GM21723 (cell line): ENCODE results near the gene DLG2.

ENCODE experiments used
- ATAC-seq: cut with Tn5 transposase; IDR thresholded peaks from one replicate; pipeline ENCODE4 v1.9.1; 2021; ENCODE audit warnings: mild to moderate bottlenecking, moderate library complexity; ENCODE audit not compliant: unreplicated experiment

DLG2 gene

GRCh38 chr11:83720675-83721074 is 1906.5 kb downstream of the DLG2 start:
- ATAC-seq = no peak

DNA sequence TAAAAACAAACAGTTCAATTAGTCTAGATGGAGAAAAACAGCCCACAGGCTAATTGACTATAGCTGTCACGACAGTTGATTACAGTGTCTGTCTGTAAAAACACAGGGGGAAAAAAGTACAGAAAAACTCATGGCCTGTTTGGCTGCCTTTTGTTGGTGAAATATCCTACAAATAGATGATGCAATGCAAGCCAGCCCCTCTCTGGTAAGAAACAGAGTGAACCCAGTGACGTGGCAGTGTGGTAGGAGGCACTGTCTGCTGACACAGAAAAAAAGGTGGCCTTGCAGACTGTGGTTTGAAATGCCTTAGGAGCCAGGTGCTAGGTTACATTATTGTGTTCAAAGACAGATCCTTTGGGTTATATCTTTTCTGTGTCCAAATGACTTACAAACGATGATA is 1909.6 kb downstream of the DLG2 start:
- ATAC-seq = no peak

GRCh38 chr11:83715927-83716535 is 1911.1 kb downstream of the DLG2 start:
- no peak for ATAC-seq

- no peak for ATAC-seq
These were observed 1913.4 kb downstream of the DLG2 start for GRCh38 chr11:83713708-83714107.

DNA sequence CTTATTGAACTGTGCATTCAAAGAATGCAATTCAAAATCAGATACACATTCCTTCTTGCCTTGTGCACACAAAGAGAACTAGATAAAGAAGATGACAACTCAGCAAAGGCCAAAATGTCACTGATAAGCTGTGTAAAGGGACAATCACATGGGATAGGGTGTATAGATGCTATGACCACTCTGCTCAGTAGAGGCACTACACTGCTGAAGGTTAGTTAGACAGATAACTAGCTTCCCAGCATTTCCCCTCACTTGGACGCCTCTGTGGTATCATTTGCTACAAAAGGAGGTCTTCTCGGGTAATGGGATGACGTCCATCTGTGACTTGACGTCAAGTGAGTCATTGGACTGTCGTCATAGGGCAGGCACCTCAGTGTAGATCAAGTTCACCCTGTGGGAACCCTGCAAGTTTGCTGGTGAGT is 1916.0 kb downstream of the DLG2 start:
- no peak for ATAC-seq

DNA sequence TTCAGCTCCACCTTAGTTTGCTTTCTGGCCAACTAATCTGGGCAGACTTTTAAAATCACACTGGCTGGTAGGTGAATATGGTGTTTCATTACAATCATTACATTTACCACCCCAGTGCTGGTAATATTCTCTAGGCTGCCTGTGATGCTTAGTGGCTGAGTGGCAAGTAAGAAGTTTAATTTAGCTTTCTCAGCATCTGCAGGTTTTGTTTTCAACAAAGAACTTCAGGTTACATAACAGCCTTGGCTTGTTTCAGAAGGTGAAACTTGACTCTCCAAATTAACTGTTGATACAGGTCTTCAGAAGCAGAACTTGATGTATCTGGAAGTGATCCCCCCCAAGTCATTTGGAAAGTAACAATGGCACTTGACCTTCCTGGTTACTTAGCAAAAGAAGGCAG is 1917.7 kb downstream of the DLG2 start:
- no peak for ATAC-seq

DNA sequence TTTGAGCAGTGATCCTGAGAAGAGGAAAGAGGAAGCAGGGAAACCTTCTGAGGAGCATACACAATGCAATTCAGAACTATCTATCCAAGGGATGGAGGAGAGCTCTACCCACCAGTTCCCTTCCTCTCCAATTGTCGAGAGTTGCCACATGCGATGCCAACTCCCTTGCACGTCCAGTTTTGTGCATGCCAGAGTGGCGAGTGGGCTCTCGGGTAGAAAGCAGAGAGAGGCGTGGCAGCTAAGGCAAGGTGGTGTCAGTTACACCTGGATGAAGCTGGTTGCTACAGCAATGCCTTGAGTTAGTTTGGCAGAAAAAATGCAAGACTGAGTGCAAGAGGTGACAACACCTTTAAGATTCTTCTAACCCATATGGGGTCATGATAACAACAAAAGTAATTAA is 1920.6 kb downstream of the DLG2 start:
- ATAC-seq = no peak

DNA sequence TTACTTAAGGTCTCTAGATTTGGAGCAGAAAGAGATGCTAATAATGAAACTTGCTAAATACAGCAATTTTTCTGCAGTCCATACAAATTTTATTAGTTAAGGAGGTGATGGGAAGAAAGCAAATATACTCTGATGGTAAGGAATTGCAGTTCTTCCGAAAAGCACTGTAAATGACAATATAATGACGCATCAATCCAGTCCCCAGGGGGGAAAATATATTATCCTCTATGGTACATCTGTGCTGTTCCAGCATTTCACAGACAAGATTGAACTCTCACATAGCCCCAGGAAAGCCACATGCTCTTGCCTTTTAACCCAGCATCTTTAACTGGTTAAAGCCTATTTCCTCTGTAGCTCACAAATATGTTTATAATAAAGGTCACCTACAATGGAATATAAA is 1924.3 kb downstream of the DLG2 start:
- no peak for ATAC-seq

DNA sequence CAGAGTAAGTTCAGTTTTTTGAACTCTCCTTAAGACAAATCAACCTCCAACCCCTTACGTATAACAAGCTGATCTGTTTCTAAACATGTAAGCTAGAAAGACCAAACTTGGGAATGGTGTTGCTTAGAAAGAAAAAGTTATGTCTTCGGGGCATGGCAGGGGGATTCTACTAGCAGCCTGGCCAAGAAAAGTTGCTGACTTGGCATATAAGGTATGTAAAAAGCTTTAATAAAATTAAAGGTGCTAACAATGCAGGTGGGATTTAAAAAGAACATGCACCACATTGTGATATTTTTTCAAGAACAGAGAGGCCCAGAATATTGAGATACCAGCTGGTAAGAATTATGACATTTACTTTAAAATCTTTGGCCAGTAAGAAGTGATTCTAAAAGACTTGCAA is 1929.6 kb downstream of the DLG2 start:
- no peak for ATAC-seq

GRCh38 chr11:83695046-83695445 is 1932.1 kb downstream of the DLG2 start:
- ATAC-seq = no peak

DNA sequence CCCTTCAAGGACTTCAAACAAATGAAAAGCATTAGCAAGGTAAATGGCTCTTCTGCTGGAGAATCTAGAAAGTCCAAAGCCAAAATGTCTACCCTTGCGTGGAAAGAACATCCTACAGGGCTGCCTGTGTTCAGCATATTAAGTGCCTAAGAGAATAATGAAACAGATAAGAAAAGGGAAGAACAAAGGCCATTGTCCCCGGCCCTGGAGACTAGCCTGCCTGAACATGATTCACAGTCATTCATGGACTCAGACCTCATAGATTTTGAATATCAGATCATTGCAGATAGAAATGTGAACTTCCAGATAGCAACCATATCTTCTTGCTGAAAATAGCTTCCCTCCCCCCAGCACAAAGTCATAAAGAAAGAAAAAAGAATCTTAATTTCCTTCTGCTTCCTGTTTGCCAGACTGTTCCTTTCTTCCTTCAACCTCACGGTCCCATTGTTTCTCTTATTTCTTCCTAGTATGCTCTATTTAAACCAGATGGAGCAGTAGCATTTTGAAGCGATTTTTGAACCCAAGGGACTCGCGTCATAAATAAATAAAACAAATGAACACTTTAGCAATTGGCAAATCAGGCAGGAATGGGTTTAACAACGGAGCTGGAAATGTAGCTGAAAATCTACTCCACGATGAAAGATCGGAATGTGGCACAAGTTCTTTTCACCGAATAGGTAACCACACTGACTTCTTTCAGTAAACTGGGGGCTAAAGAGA is 1932.8 kb downstream of the DLG2 start:
- ATAC-seq = no peak

- ATAC-seq = no peak
These were observed 1933.7 kb downstream of the DLG2 start for GRCh38 chr11:83693306-83693992.

DNA sequence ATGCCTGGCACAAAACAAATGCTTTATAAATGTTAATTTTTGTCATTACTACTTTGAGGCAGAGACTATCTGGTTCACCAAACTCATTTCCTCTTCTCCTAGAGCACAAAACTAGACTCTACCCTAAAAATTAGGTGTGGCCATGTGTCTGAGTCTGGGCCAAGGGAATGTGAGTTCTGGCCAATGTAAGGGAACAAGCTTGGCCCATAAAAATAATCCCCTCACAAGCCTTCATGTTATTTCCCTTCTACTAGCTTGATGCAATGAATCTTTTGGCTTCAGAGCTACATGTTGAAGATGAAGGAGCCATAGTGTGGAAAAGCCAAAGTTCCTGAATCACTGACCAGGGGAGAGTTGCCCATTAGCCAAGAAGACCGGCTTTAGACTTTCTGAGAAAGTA is 1934.5 kb downstream of the DLG2 start:
- ATAC-seq = no peak

DNA sequence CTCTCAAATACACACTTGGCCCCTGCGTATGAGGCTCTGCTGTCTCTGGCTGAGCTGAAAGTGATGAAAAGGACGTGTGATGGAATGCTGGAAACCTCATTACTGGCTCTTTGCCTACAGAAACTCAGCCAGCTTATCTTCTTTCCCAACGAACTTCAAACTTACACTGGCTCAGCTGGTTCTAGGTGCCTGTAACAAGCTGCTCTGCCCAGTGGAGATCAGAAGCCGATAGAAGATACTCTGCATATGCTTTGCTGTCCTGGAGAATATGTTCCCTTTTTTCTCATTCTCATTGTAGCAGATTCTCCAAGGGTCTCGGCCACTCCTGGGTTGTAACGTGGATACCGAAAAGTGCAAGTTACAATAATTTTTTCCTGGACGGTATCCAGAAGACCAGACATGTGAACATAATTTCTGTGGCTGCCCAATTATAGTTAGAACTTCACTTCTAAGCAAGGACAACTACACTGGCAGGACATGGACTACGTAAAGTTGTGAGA is 1935.6 kb downstream of the DLG2 start:
- no peak for ATAC-seq

DNA sequence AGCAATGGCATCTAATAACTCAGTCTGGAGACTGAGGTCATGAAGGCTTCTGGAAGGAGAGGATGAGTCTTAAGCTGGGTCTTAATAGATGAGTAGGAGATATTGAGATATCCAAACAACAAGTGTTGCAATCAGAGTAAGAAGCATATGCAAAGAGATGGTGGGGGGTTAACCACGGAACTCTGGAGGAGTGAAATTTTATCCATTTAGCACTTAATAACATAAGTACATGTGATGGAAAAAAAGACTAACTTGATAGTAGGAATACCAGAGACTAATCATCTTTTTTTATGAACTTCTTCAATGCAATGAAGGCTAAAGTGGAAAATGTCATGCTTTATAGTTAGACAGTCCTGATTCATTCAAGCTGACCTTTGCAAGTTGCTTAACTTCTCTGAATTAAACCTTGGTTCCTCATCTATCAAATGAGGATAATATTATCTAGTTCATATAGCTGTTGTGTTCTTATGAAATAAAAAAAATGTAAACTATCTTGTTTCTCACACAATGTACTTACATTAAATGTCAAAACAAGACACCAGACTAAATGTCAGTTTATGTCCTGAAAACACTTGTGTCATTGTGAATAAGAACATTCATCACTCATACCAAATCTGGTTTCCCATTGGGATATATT is 1937.9 kb downstream of the DLG2 start:
- ATAC-seq = no peak

- ATAC-seq = no peak
These were observed 1939.4 kb downstream of the DLG2 start for GRCh38 chr11:83687787-83688186.

GRCh38 chr11:83685730-83686129 is 1941.4 kb downstream of the DLG2 start:
- ATAC-seq = no peak

DNA sequence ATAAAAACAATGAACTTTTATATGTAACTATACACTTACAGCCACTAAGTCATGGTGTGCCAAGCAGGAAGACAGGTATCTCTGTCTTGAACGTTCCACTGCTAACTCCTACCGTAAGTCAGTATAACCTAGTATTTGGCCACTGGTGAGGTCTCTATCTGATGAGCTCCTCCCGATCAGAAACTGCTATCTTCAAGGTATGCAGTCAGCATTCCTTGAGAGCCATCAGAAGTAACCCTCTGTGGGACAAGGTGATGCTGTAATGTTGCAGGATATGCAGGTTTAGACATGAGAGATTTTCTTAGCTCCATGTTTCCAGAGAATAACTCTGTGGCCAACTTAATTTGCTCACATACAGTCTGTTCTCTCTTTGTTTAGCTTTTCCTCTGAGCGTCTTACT is 1943.1 kb downstream of the DLG2 start:
- no peak for ATAC-seq

GRCh38 chr11:83682611-83682973 is 1944.6 kb downstream of the DLG2 start:
- peak; percentile 98 for ATAC-seq

DNA sequence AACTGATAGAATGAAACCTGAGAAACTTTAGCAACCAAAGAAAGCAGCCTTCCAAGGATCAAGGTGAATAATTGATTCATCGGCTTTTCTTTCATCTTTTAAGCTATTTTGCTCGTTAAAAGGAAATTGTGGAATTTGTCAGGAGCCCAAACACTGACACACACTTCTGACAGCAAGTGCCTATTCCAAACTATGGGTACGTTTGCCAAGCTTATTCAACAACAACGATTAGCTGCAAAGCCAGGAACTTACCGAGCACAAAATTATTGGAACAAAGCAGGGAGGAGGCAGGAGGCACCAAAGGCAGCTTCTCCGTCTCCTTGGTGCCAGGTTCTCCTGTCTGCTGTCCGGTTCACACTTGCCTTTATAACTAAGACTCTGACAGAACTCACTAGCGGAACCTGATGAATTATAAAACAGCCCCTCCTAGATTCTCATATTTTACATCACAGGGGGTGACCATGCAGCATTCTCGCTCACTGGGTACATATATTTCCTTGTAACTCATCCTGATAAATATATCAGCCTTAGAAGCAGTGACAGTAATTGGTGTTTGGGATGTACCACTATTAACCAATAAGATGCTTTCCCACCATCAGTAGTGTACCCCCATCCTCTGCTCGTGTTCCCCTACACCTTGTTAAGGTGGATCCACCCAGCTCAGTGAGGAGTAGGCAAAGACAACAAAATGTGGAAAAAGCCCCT is 1945.1 kb downstream of the DLG2 start:
- ATAC-seq = no peak
